HEK293 (cell line): ENCODE data around the gene TMEM179B.
A peak's percentile ranks its signal among the peaks of the same experiment; 100 is the strongest.

Source experiments
- CTCF ChIP-seq: fragments of 450-650 bp; formaldehyde crosslinking; IDR thresholded peaks from 2 replicates; pipeline ENCODE4 v1.5.1; 2016; ENCODE audit warnings: missing biosample characterization, missing genetic modification characterization
- ZBTB20 ChIP-seq: fragments of 450-650 bp; formaldehyde crosslinking; IDR thresholded peaks from 2 replicates; pipeline ENCODE4 v1.5.1; 2016; ENCODE audit warnings: missing biosample characterization, missing genetic modification characterization
- ZNF211 ChIP-seq: fragments of 450-650 bp; formaldehyde crosslinking; IDR thresholded peaks from 2 replicates; pipeline ENCODE4 v1.5.1; 2016; ENCODE audit warnings: low read depth, missing biosample characterization, missing genetic modification characterization
- ZNF248 ChIP-seq: fragments of 450-650 bp; formaldehyde crosslinking; IDR thresholded peaks from 2 replicates; pipeline ENCODE4 v1.5.1; 2017; ENCODE audit warnings: missing biosample characterization, missing genetic modification characterization
- ZNF324 ChIP-seq: fragments of 450-650 bp; formaldehyde crosslinking; IDR thresholded peaks from 2 replicates; pipeline ENCODE4 v1.5.1; 2016; ENCODE audit warnings: missing biosample characterization, missing genetic modification characterization
- ZSCAN30 ChIP-seq: fragments of 450-650 bp; IDR thresholded peaks from 2 replicates; pipeline ENCODE4 v1.5.1; 2018; ENCODE audit warnings: missing biosample characterization, mild to moderate bottlenecking, missing genetic modification characterization, moderate library complexity
- TF ChIP-seq, protein P1 (sequence below): fragments of 450-650 bp; formaldehyde crosslinking; IDR thresholded peaks from 2 replicates; pipeline ENCODE4 v1.5.1; 2016; ENCODE audit warnings: missing biosample characterization, missing genetic modification characterization
- TF ChIP-seq, protein P2 (sequence below): fragments of 450-650 bp; formaldehyde crosslinking; conservative IDR thresholded peaks from 2 replicates; pipeline ENCODE4 v1.5.1; 2016; ENCODE audit warnings: low read depth, missing biosample characterization, missing genetic modification characterization

DNA sequence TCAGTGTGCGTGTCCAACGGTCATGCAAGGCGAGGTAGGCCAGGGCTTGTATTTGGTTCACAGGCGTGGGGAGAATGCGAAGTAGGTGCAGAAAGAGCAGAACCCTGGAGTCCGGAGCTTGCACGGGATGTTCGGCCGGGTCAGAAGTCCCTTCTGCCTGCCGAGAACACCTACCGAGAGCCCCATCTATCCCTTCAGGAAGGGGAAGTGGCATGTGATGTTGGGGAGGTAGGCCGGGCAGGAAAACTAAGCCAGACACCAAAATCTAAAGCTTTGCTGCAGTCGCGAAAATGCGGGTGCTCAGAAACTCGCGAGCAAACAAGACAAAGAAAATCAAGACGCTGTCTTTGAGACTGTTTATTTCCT is 16.4 kb upstream of the TMEM179B start:
- no peak for TF ChIP-seq ZNF324 (tag by site-specific recombination)
- no peak for TF ChIP-seq CTCF (tag by site-specific recombination)
- TF ChIP-seq, protein P1, sequence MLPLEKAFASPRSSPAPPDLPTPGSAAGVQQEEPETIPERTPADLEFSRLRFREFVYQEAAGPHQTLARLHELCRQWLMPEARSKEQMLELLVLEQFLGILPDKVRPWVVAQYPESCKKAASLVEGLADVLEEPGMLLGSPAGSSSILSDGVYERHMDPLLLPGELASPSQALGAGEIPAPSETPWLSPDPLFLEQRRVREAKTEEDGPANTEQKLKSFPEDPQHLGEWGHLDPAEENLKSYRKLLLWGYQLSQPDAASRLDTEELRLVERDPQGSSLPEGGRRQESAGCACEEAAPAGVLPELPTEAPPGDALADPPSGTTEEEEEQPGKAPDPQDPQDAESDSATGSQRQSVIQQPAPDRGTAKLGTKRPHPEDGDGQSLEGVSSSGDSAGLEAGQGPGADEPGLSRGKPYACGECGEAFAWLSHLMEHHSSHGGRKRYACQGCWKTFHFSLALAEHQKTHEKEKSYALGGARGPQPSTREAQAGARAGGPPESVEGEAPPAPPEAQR = no peak
- TF ChIP-seq ZNF248 (tag by site-specific recombination) = no peak
- TF ChIP-seq ZBTB20 (tag by site-specific recombination) = no peak
- TF ChIP-seq ZSCAN30 (tag by site-specific recombination) = no peak
- TF ChIP-seq, protein P2, sequence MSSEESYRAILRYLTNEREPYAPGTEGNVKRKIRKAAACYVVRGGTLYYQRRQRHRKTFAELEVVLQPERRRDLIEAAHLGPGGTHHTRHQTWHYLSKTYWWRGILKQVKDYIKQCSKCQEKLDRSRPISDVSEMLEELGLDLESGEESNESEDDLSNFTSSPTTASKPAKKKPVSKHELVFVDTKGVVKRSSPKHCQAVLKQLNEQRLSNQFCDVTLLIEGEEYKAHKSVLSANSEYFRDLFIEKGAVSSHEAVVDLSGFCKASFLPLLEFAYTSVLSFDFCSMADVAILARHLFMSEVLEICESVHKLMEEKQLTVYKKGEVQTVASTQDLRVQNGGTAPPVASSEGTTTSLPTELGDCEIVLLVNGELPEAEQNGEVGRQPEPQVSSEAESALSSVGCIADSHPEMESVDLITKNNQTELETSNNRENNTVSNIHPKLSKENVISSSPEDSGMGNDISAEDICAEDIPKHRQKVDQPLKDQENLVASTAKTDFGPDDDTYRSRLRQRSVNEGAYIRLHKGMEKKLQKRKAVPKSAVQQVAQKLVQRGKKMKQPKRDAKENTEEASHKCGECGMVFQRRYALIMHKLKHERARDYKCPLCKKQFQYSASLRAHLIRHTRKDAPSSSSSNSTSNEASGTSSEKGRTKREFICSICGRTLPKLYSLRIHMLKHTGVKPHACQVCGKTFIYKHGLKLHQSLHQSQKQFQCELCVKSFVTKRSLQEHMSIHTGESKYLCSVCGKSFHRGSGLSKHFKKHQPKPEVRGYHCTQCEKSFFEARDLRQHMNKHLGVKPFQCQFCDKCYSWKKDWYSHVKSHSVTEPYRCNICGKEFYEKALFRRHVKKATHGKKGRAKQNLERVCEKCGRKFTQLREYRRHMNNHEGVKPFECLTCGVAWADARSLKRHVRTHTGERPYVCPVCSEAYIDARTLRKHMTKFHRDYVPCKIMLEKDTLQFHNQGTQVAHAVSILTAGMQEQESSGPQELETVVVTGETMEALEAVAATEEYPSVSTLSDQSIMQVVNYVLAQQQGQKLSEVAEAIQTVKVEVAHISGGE (tag by site-specific recombination) = peak; percentile 32; the same call in 1 of the 2 replicates
- TF ChIP-seq ZNF211 (tag by site-specific recombination) = no peak
